NCI-H1105 treated with DMSO at 0.1 percent for 48 hours (cell line): ENCODE data around the gene CMTM8.
"Not testable (repeated sequence)": the region's sequence is repeated elsewhere in the genome, so short reads cannot be mapped to it uniquely, and the experiment has no call there.

Source experiments
- DNase-seq: peaks from one replicate; lab custom pipeline; 2025; lab: John Stamatoyannopoulos, UW

CMTM8 gene

DNA sequence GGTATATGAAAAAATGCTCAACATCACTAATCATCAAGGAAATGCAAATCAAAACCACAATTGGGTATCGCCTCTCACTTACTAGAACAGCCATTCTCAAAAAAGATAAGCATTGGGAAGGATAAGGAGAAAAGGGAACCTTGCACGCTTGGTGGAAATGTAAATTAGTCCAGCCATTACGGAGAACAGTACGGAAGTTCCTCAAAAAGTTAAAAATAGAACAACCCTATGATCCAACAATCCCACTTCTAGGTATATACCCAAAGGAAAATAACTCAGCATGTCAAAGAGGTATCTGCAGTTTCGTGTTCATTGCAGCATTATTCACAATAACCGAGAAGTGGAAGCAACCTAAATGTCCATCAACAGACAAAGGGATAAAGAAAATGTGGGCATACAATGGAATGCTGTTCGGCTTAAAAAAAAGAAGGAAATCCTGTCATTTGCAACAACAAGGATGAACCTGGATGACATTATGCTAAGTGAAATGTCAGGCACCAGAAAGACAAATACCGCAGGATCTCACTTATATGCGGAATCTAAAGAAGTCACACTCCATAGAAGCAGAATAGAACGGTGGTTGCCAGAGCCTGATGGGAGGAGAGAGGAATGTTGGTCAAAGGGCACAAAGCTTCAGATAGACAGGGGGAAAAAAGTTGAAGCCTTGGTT lies 141.5 kb downstream of the CMTM8 start:
- no peak for DNase-seq

DNA sequence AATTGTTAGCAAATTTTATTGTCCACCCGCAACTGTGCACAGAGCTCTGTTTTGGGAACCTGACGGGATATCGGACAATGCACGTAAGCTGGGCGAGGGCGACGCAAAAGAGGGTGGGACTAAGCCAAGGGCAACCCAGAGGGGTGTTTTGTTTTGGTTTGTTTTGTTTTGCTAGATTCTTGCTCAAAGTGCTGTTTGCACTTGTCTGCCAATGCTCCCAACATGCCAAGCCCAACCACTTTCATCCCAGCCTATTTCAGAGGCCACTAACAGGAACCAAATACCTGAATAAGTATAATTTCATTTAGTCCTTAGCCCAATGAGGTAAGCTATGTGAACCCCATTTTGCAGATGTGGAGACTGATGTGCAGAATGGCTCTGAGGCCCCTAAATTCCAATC lies 143.4 kb downstream of the CMTM8 start:
- no peak for DNase-seq

DNA sequence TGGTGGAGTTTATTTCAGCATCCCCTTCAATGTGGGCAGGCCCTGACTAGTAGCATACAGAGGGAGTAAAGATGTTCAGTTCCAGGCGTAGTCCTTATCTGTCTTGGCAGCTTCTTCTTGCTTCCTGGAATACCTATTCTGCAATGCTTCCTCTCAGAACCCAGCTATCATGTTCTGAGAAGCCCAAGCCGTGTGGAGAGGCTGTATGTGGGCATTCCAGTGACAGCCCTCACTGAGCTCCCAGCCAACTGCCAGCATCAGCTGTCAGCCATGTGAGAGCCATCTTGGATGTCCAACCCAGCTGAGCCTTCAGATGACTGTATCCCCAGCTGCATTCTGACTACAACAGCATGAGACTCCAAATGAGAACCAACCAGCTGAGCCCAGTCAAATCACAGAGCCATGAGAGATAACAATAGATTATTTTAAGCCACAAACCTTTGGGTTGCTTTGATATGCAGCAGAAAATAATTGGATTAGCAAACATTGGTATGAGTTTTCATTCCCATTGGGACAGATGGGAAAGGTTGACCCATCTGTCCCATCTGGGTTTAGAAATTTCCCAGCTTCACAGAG lies 144.7 kb downstream of the CMTM8 start:
- DNase-seq = no peak

DNA sequence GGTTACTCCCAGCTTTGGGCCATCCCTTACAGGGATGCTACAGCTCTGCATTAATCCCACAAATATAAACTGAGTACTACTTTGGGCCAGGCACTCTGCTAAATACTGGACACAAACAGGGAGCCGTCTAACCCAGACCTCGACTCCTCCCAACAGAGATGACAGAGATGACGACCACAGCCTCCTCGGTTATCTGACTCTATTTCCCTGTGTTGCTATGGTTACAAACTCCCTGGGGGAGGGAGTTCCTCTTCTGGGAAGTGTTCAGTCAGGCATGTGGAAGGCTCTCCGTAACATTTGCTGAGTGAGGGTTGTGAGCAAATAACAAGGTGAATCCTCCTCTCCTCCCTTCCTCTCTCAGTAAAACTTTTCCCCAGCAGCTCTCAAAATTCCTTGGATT lies 146.5 kb downstream of the CMTM8 start:
- DNase-seq = no peak

DNA sequence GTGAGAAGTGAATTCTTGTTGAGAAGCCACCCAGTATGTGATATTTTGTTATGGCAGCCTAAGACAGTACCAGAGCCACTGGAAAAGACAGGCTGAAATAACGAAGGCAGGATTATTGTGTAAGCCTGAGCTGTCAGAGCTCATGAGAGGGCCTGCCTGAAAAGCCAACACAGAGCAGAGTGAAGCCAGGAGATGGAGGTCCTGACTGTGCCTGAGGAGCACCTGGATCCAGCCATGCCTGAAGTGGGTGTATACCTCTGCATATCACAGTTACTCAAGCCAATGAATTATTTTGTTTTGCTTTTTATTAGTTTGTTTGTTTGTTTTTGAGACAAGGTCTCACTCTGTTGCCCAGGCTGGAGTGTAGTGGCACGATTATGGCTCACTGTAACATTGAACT lies 149.0 kb downstream of the CMTM8 start:
- DNase-seq = no peak

DNA sequence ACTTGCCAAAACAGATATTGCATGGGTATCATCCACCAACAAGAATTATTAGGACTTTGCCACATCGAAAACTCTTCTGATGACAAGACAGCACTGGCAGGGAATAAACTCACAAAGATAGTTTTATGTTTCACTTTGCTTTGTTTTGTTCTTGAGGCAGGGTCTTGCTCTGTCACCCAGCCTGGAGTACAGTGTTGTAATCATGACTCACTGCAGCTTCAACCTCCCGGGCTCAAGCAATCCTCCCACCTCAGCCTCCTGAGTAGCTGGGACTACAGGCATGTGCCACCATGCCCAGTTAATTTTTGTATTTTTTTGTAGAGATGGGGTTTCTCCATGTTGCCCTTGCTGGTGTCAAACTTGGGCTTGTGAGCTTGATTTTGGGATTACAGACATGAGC lies 151.1 kb downstream of the CMTM8 start:
- DNase-seq = not testable (repeated sequence)

DNA sequence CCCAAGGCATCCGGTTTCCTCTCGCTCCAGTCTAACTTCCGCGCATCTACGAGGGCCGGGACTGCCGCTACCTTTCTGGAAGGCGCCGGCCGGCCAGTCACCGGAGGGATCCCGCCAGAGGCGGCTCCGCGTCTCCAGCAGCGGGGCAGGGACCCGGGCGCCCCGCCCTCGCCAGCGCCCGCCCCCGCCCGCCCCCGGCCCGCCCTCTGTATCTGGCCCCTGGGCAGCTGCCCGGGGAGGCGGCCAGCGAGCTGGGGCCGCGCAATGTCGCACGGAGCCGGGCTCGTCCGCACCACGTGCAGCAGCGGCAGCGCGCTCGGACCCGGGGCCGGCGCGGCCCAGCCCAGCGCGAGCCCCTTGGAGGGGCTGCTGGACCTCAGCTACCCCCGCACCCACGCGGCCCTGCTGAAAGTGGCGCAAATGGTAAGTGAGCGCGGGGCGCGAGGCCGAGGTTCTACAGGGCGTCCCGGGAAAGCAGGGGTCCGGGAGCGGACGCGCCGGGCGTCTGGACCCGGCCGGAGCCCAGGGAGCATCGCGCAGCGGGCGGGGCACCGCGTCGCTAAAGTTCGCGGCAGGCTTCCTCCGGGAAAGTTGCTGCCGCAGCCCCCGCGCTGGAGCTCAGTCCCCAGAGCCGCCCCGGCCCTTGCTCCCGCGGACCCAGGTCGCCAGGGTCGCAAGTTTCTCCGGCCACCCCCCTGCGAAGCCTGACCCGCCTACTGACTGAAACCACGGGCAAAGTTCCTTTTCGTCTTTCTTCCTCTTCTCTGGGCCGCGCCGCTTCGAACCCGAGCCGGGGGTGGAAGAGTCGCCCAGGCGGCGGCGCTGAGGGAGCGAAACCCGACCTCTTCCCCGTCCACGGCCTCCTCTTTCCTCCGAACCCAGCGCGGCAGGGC lies 153.4 kb downstream of the CMTM8 start, which contains the start of gene CMTM7:
TSS of gene CMTM7 (plus strand) at position 211 of the 893 bp plus-strand sequence. CDS start at position 265, 54 bp downstream.
- DNase-seq = no peak

DNA sequence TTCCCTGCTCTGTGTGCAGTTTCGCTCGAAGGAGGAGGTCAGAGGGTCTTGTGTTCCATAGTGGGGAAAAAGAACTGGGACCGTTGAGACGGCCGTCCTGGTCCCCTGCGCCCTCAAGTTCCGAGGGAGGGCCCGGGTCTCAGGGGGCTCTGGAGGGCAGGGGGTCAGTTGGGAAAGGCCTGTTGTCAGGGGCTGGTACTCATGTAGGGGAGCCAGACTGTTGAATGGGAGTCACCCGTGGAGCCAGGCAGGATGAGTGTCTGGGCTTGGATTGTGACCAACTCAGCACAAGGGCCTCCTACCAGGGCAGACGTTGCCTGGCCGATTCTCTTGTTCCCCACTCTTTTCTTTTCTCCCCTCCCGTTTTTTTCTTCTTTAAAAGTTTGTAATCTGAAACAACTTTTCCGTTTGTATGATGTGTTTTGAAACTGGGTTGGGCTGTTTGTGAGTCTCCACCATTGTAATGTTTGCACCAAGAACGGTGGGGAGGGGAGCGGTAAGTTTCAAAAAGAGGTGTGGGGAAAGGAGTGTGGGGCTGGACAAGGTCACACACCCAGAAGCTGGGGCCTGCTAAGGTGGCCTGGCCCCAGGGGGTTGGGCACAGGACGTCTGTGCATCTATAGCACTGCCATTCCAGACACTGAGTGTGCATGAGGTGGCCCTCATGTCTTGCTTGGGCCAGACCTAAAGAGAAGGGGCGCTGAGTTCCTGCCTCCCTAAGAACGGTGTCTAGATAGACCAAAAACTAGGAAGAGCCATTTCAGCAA lies 154.2 kb downstream of the CMTM8 start:
- DNase-seq = no peak

DNA sequence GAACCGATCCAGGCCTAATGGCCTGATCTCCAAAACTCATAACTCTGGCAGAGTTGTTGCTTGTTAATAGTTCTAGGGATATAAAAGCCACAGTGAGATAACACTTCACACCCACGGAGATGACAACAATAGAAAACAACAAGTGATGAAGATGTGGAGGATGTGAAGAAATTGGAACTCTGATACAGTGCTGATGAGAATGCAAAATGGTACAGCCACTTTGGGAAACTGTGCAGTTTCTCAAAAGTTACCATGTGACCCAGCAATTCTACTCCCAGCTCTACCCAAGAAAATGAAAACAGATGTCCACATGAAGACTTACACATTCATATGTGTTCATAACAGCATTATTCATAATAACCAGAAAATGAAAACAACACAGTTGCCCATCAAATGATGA lies 157.0 kb downstream of the CMTM8 start:
- DNase-seq = no peak

DNA sequence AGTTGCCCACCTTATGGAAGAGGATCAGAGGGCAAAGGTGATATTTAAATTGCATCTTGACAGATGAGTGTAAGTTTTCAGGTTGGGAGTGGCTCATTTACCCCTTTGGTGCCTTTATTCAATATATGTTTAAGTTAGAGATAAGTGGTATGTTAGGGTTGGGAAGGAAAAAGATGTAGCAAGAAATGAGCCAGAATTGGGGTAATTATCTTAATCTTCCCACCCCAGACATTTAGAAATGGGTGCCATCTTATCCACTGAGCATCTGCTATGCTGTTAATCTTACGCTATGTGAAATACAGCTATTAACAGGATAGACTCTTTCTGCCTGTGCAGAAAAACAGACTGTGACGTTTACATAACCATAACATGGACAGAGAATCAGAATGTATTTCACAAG lies 159.5 kb downstream of the CMTM8 start:
- no peak for DNase-seq

DNA sequence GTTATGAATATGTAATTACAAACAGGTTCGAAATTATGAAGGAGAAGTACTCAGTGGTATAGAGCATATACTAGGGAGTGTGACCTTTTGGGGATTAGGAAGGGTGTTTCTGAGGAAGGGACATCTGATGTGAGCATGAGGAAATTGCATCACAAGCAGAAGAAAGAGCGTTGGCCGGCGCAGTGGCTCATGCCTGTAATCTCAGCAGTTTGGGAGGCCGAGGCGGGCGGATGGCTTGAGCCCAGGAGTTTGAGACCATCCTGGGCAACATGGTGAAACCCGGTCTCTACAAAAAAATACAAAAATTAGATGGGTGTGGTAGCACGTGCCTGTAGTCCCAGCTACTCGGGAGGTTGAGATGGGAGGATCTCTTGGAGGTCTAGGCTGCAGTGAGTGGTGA lies 160.1 kb downstream of the CMTM8 start:
- DNase-seq = no peak

DNA sequence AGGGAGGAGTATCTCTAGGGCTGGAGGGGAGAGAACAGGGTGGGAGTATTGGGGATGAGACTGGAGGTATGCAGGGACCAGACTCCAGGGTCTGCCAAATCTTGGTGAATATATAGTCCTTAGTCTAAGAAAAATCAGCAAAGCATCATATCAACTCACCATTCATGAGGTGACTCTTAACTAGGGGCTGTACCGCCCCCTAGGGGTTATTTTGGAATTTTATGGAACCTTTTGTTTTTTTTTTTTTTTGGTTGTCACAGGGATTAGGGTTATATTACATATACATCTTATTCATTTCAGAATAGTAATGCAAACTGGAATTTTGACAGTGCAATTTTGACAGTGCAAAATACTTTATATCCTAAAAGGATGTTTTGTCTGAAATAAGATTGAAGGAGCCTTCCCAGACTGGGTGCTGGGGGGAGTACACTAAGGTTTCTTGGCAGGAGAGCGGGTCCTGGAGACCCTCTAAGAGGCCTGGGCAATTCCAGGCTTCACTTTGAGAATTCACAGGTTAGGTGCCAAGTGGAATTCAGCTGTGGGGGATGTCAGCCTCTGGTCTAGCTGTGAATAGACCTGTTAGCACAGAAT lies 160.6 kb downstream of the CMTM8 start:
- no peak for DNase-seq

DNA sequence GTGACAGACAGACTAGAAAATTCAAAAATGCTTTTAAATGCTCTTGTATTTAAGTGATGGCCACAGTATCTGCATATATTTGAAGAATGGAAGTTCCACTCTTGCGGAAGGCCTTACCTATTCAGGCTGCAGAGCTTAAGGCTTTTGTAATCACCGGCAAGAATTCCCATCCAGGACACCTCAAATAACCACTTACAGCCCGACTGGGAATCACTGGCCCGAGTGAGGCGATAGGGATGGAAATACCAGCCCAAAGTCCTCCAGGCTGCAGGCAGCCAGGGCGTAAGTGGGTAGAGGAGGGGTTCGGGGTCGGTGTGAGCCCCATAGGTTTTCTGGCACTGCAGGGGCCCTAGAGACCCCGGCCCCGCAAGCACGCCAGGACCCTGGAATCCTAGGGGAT lies 162.6 kb downstream of the CMTM8 start:
- no peak for DNase-seq

DNA sequence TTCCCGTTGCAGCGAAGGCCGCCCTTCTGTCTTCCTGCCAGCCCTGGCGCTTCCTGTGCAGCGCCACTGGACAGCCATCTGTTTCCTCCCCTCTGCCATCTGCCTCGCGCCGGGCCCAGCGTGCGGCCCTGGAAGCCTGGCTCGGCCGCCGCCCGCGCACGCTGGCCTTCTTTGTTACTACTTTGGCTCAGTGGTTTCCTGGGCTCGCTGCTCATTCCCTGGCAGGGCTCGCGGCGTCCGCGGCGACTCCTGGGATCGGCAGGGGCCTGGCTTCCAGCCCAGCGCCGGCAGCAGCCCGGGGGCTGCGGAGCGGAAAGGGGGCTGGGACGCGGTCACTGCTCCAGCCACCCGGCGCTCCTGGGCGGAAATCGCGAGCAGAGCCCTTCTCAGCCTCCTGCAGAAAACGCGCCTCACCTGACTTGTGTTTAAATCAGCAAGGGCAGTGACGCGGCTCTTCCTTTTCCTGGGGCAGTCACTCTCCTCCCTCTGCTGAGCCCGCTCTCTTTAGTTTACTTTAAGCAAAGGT lies 163.1 kb downstream of the CMTM8 start:
- DNase-seq = no peak

DNA sequence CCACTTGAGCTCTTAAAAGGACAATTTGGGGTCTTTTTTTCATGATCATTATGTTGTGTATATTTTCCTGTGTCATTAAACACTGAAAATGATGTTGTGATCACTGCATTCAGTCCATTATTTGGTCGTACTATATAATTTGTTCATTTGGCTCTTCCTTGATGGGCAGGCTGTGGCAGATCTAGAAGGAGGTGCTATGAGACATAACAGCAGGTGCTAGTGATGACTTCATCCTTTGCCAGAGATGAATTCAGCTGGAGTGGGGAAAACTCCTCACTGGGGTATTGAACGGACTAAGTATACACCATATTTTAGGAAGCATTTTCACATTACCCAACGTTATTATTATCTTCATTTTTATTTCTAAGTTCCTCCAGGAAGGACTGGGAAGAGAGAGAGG lies 165.2 kb downstream of the CMTM8 start:
- DNase-seq = peak; percentile 80

DNA sequence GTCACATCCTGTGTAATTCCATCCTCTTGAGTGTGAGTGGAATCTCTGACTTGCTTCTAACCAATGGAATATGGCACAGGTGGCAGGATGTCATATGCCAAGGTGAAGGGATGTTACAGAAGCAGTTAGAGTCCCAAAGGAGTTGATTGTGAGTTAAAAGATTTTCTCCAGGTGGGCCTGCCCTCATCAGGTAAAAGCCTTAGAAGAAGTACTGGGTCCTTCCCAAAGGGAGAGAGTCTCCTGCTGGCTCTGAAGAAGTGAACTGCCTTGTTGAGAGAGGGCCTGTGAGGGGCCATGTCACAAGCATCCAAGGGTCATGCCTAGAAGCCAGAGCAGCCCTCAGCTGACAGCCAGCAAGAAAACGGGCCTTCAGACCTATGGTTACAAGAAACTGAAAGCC lies 166.2 kb downstream of the CMTM8 start:
- DNase-seq = no peak

DNA sequence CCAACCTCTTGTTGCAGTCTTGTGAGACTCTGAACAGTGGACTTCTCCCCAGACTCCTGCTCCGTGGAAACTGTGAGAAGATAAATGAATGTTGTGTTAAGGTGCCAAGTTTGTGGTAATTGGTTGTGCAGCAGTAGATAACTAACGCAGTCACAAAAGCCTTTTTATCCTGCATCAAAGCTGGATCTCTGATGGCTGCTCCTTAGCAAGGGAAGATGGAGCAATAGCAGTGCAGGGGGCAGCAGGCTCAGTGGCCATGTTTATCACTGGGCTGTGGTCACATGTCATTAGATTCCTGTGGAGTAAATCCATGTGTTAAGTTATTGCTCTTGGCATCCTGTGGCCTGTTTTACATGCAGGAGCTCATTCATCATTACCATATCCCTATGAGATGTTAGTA lies 166.7 kb downstream of the CMTM8 start:
- DNase-seq = no peak

DNA sequence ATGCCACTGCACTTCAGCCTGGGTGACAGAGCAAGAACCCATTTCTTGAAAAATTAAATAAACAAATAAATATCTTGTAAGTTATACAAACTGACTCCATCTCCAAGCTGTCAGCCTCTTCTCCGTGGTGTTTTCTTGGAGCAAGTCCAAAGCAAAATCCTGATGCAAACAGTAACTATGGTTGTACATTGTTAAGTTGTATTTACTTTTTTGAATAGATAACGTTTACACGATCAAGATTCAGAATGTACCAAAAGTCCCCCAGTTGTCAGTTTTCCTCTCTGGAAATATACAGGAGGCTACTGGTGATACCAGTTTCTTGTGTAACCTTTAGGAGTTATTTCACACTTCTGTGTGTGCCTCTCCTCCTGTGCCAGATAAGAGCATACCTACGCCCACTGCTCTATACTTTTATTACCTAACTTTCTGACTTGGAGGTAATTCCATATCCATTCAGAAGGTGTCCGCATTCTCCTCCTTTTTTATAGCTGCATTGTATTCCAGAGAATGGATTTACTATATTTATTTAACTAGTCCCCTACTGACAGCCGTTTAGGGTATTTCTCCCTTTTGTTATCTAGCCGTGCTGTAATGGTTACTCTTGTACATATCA lies 167.3 kb downstream of the CMTM8 start:
- DNase-seq = no peak

DNA sequence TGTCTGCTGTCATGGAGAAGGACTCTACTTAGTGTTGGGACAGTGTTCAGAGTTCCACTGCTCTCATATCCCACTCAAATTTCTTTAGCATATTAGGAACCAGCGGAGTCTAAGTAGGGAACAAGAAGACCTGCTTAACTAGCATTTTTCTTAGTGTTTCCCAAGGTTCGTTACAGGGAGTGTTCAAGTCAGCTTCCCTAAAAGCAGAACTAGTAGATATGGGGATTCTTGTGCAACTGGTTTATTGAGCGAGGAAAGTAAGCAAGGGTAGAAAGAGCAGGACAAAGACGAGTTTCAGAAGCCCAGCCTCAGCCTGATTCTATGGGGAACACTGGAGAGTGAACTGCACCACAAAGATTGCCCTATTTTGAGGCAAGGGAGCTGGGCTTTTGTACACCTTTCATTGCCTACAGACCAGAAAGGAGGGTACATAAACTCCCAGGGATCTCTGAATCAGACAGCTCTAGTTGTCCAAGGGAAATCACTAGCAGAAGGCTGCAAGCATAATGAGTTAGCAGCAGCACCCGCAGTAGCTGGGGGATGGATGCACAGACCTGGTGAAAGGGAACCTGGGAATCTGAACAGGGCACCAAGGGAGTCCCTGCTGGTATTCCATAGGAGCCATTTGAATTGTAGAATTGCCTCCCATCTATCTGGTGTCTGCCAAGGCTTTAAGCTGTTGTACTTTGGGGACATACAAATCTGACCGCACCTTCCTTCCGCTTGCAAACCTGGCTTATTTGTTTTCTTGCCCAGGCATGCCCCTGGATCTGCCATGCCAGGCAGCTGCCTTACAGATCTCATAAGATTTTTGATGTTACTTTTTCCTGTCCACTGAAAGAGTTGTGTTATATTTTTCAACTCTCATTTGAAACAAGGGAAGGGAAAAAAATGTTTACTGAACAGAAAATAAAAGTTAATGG lies 168.3 kb downstream of the CMTM8 start:
- peak; percentile 85 for DNase-seq
